Activated T-helper 1 cell treated with anti-CD3 and anti-CD28 coated beads, Interleukin-12 subunit alpha, Interleukin-12 subunit beta, Interleukin-2, Interleukin-4 antibody, amounts not matched to agents 30 ng/mL and 10 ng/mL and 1 ng/mL, durations not matched to agents 14 hours and 24 hours and 36 hours (primary cell): ENCODE data around the gene PRPF4. TPM values are rescaled to one million over a fixed set of nuclear protein-coding genes. Genes with fewer than 3 reads are reported as not detected.

Source experiments
- DNase-seq: peaks from one replicate; pipeline ENCODE4 v3.0.0; 2021; ENCODE audit warnings: low spot score
- H3K27ac Mint-ChIP-seq: one replicate; pipeline ENCODE4 v1.8.0; 2021; ENCODE audit warnings: mild to moderate bottlenecking, mixed read lengths
- H3K27me3 Mint-ChIP-seq: one replicate; pipeline ENCODE4 v1.8.0; 2022; ENCODE audit warnings: mild to moderate bottlenecking, moderate library complexity, mixed read lengths; ENCODE audit not compliant: insufficient read depth
- H3K36me3 Mint-ChIP-seq: one replicate; pipeline ENCODE4 v1.8.0; 2021; ENCODE audit warnings: low read depth, mixed read lengths
- H3K4me1 Mint-ChIP-seq: one replicate; pipeline ENCODE4 v1.8.0; 2021; ENCODE audit warnings: low read depth, mixed read lengths
- H3K4me3 Mint-ChIP-seq: one replicate; pipeline ENCODE4 v1.8.0; 2021; ENCODE audit warnings: mild to moderate bottlenecking, moderate library complexity, mixed read lengths
- H3K9me3 Mint-ChIP-seq: one replicate; pipeline ENCODE4 v1.8.0; 2021; ENCODE audit warnings: mixed read lengths
- intact Hi-C: fragments of 100-400 bp; cut with micrococcal nuclease; formaldehyde crosslinking; loops from one replicate; pipeline ENCODE4 v1.15.1; 2024
- total RNA-seq: library from RNA; stranded (reverse); gene quantifications from 2 replicates; pipeline ENCODE4 v1.2.3, GENCODE V29; 2022

PRPF4 gene
- total RNA-seq, 1 donor from 2014 or later, result 59.2 TPM

DNA sequence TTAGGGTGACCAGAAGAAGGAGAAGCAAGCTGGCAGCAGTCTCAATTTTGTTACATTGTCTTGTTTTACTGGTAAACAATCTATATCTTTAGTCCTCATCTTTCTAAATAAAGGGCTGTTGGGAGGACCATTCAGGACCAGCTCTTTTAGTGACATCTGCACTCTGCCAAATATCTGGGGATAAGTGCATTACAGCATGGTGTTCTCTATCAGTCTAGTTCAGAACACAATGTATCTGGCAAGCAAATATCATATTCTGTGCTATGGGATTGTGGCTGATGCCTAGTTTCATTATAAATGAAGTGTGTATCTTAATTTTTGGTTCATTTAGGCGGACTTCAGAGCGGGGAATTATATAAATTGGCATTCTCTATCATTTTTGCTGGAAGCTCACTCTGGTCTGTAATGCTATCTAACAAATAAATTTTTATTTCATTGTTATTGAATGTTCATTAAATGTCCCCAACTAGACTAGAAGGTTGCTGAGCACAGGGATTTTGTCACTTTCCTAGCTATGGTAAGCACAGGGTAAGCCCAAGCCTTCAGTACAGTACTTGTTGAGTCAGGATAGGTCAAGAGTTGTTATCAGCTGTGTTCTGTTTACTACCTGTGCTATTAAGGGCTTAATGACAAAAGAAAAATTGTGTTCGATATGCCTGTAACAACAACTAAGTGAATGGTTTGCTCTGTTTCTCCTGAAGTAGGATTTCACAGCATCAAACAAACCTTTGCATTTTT is 52.8 kb downstream of the PRPF4 start:
- H3K9me3 Mint-ChIP-seq, result no peaks in the 10 kb centered on the region
- no peaks in the 10 kb centered on the region for H3K36me3 Mint-ChIP-seq
- intact Hi-C loops, result no loop called here

DNA sequence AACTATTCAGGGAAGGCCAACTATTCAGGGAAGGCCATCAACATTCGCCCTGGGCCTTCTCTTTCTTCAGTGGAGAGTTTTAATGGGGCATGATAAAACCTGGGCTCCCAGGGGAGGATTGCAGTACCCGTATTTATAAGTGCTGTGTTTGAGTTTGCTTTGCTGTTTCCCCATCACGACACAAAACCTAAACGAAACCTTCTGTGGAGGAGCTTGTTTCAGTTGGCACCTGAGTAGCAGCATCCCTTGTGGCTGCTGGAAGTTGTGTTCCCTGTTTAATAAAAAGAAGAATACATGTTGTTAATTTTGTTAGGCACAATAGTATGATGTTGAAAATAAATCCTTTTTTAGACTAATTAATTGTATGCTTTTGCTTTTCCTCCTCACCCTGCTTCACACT is 56.3 kb downstream of the PRPF4 start:
- no peak overlapping the region for H3K27ac Mint-ChIP-seq
- H3K36me3 Mint-ChIP-seq, result no peaks in the 10 kb centered on the region
- no peak for DNase-seq
- no peaks in the 10 kb centered on the region for H3K9me3 Mint-ChIP-seq
- no peak overlapping the region for H3K4me3 Mint-ChIP-seq
- no peaks in the 10 kb centered on the region for H3K27me3 Mint-ChIP-seq
- no peaks in the 10 kb centered on the region for H3K4me1 Mint-ChIP-seq
- intact Hi-C loops, result no loop called here

More for the DNA sequence above, 52.8 kb downstream of the PRPF4 start:
- no peaks in the 10 kb centered on the region for H3K27me3 Mint-ChIP-seq
- DNase-seq, result no peak
- H3K4me1 Mint-ChIP-seq, result no peaks in the 10 kb centered on the region
- H3K4me3 Mint-ChIP-seq, result no peak overlapping the region
- H3K27ac Mint-ChIP-seq, result no peak overlapping the region

DNA sequence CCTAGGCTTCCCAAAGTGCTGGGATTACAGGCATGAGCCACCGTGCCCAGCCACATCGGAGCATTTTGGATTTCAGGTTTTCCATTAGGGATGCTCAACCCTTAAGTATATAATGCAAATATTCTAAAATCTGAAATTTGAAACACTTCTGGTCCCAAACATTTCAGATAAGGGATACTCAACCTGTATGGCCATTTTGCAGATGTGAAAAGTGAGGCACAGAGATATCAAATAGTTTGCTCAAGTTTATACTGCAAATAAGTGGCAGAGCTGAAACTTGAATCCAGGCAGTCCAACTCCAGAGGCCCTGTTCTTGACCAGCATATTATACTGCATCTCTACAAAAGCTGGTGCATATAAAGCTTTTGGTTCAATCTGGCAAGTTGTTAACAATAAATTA is 62.3 kb downstream of the PRPF4 start:
- H3K36me3 Mint-ChIP-seq, result no peaks in the 10 kb centered on the region
- no peak overlapping the region for H3K27ac Mint-ChIP-seq
- H3K4me1 Mint-ChIP-seq, result peaks cover 34% of the 10 kb centered on the region
- no peaks in the 10 kb centered on the region for H3K9me3 Mint-ChIP-seq
- H3K4me3 Mint-ChIP-seq, result no peak overlapping the region
- intact Hi-C loops, result no loop called here
- H3K27me3 Mint-ChIP-seq, result no peaks in the 10 kb centered on the region
- DNase-seq, result no peak

DNA sequence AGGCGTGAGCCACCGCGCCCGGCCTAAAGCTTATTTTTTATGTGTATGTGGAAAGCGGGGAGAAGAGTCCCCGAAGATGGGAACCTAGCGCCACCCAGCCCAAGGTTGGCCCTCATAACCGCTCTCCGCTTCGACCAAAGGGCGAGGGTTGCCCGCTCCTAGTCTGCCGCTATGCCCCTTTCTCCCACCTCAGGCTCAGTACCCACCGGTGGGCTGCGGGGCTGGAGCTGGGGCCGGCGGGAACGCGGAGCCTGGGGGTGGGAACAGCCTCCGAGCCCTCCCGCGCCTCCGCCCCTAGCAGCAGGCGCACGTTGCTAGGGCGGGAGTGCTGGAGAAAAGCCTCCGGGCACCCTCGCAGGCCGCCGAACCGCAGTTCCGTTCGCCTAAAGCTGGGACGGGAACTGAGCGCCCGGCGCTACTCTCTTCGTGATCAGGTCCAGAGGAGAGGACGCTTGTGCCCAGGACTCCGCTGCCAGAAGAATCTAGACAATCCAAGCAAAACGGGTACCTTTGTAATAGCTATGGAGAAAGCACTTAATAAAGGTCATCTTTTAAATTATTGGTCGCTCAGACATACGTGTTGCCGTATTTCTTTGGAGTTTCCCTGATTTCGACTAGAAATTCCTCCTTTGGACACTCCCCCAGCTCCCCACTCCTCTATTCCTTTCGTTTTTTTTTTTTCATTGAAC is 64.7 kb downstream of the PRPF4 start, which contains the start of gene WDR31:
TSS of gene WDR31 (minus strand) at position 265 of the 689 bp plus-strand sequence. CDS start 8,253 bp downstream, outside the sequence.
- Mint-ChIP-seq H3K9me3 (peaks cover 3% of the 10 kb centered on the region), H3K4me1 (peaks cover 49% of the 10 kb centered on the region), H3K36me3 (no peaks in the 10 kb centered on the region), H3K27ac (peak within 1 kb of the TSS; percentile 89), H3K27me3 (no peaks in the 10 kb centered on the region), H3K4me3 (peak within 1 kb of the TSS; percentile 80)
- intact Hi-C loops, result loop anchor here (1.0 to 2.0 kb wide), 7 partner anchors 11 to 173 kb away; partner anchors contain the start of genes ALAD, C9orf43, CDC26 and FKBP15
- peak; percentile 78 for DNase-seq

DNA sequence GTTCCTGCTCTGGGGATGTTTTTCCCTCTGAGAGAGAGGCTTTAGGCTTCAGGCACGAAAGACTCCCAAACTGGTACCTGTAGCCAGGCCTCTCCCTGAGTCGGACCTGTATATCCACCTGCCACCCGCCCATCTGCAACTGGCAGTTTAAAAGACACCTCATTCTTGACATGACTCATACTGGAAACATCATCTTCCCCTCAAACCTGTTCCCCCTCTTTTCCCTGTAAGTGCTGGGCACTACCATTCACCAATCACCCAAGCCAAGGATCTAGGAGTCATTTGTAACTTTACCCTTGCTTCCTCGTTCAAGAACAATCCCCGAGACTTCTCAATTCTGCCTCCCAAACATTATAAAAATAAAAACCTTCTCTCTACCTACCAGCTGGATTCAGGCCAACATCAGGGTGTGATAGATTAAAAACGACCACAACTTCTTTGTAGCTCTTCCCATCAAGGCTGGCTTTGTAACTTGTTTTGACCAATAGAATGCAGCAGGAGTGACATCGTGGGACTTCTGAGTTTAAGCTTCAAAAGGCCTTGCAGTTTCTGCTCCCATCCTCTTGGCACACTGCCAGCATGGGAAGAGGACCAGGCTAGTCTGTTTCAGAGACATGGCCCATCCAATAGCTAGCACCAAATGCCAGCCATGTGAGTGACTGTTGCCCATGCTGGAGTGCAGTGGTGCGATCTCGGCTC is 66.4 kb downstream of the PRPF4 start:
- DNase-seq, result no peak
- Mint-ChIP-seq H3K9me3 (peaks cover 3% of the 10 kb centered on the region), H3K27me3 (no peaks in the 10 kb centered on the region), H3K4me1 (peaks cover 57% of the 10 kb centered on the region), H3K4me3 (peak overlapping the region; percentile 80), H3K27ac (peak overlapping the region; percentile 89), H3K36me3 (no peaks in the 10 kb centered on the region)
- intact Hi-C loops, result loop anchor here (2.0 kb wide), 2 partner anchors 121 to 171 kb away; partner anchors contain the start of genes FKBP15 and SLC31A1

Other genes starting within 250 kb of the PRPF4 start
- gene ZFP37, start 218.9 kb upstream of the PRPF4 start, total RNA-seq, result 0.16 and 0.32 TPM in 2 replicates
- 6.0 and 6.5 TPM in 2 replicates for gene SLC31A2, start 124.7 kb upstream of the PRPF4 start, total RNA-seq
- 34.9 and 35.8 TPM in 2 replicates for gene FKBP15, start 54.4 kb upstream of the PRPF4 start, total RNA-seq
- 16.1 and 17.6 TPM in 2 replicates for gene SLC31A1, start 54.1 kb upstream of the PRPF4 start, total RNA-seq
- gene CDC26, start 86 bp upstream of the PRPF4 start, total RNA-seq, result 49.9 and 50.6 TPM in 2 replicates
- not detected in 2 replicates for gene RNF183, start 27.7 kb downstream of the PRPF4 start, total RNA-seq
- gene WDR31, start 64.6 kb downstream of the PRPF4 start, total RNA-seq, result 1.9 and 2.2 TPM in 2 replicates
- gene BSPRY, start 73.9 kb downstream of the PRPF4 start, total RNA-seq, result 12.3 and 12.8 TPM in 2 replicates
- 15.7 and 18.5 TPM in 2 replicates for gene HDHD3, start 101.3 kb downstream of the PRPF4 start, total RNA-seq
- 23.0 and 23.7 TPM in 2 replicates for gene ALAD, start 125.6 kb downstream of the PRPF4 start, total RNA-seq
- gene POLE3, start 135.0 kb downstream of the PRPF4 start, total RNA-seq, result 90.9 and 95.7 TPM in 2 replicates
- 0.42 and 0.62 TPM in 2 replicates for gene C9orf43, start 135.1 kb downstream of the PRPF4 start, total RNA-seq
- 122 and 128 TPM in 2 replicates for gene RGS3, start 188.1 kb downstream of the PRPF4 start, total RNA-seq